ENCODE results near the gene MMP11.
A peak's percentile ranks its signal among the peaks of the same experiment; 100 is the strongest.

The MMP11 gene

GRCh38 chr22:23781511-23782183, 9.0 kb downstream of the MMP11 start:
- DNase-seq, result no peak

- DNase-seq, result no peak
Measured at GRCh38 chr22:23782252-23782651, 9.6 kb downstream of the MMP11 start.

GRCh38 chr22:23782703-23783102, 10.1 kb downstream of the MMP11 start:
- no peak for DNase-seq

- no peak for DNase-seq
Measured at GRCh38 chr22:23783265-23784150, 10.9 kb downstream of the MMP11 start.

- DNase-seq, result no peak
Measured at GRCh38 chr22:23784215-23784732, 11.6 kb downstream of the MMP11 start.

- DNase-seq, result no peak
Measured at GRCh38 chr22:23786261-23786710, 13.6 kb downstream of the MMP11 start.

- peak; percentile 92 for DNase-seq
Measured at GRCh38 chr22:23786752-23787599, 14.3 kb downstream of the MMP11 start, which contains the start of gene SMARCB1. Gene SMARCB1 (plus strand): TSS chr22:23786966. CDS start chr22:23787170, 204 bp downstream.

GRCh38 chr22:23787600-23787896, 14.9 kb downstream of the MMP11 start:
- DNase-seq, result no peak

- DNase-seq, result no peak
Measured at GRCh38 chr22:23787910-23788309, 15.3 kb downstream of the MMP11 start.

- no peak for DNase-seq
Measured at GRCh38 chr22:23789121-23789520, 16.5 kb downstream of the MMP11 start.

- no peak for DNase-seq
Measured at GRCh38 chr22:23789638-23790037, 17.0 kb downstream of the MMP11 start.

GRCh38 chr22:23790819-23791737, 18.4 kb downstream of the MMP11 start:
- no peak for DNase-seq

GRCh38 chr22:23791738-23792645, 19.3 kb downstream of the MMP11 start:
- no peak for DNase-seq

GRCh38 chr22:23793326-23793725, 20.7 kb downstream of the MMP11 start:
- no peak for DNase-seq

GRCh38 chr22:23796461-23796860, 23.8 kb downstream of the MMP11 start:
- DNase-seq, result no peak

- no peak for DNase-seq
Measured at GRCh38 chr22:23800297-23801237, 27.9 kb downstream of the MMP11 start.

- no peak for DNase-seq
Measured at GRCh38 chr22:23801238-23801821, 28.7 kb downstream of the MMP11 start.

- no peak for DNase-seq
Measured at GRCh38 chr22:23801886-23802377, 29.3 kb downstream of the MMP11 start.
